Measurements from ENCODE around the gene SLITRK5. TPM values are rescaled to one million over a fixed set of nuclear protein-coding genes. Genes with fewer than 3 reads are reported as not detected.
A peak's percentile ranks its signal among the peaks of the same experiment; 100 is the strongest.

Gene SLITRK5
- total RNA-seq, 4 donors from 2014 or later, result 0.09 TPM; not detected in 3

DNA sequence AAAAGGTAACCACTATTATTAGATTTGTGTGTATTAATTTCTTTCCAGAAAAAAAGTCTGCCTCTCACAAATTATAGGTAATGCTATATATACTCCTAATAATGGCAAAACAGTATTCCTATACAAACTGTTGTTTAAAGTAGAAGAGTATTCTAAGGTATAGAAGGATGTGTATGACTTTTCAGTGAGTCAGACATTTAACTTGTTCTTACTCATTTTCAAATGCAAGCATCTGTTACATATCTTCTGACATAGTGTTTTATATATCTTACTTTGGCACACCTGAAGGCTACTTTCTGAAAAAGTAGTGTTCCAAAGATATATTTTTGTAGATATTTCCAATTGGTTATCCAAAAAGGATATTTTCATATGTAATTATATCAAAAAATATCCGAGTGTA is 3.5 kb upstream of the SLITRK5 start:
- Histone ChIP-seq H3K9me3 (no peaks in the 10 kb centered on the region), H3K4me1 (peaks cover 0 to 18% (median 0%) of the 10 kb centered on the region in 4 donors), H3K36me3 (no peaks in the 10 kb centered on the region), H3K27me3 (peaks cover 0 to 15% of the 10 kb centered on the region in 2 donors), H3K4me3 (no peak overlapping the region), H3K27ac (no peak overlapping the region)
- DNase-seq, result no peak
- no peak for TF ChIP-seq POLR2A (IDR thresholded peaks at IDR 0.05)
- TF ChIP-seq, protein P1, sequence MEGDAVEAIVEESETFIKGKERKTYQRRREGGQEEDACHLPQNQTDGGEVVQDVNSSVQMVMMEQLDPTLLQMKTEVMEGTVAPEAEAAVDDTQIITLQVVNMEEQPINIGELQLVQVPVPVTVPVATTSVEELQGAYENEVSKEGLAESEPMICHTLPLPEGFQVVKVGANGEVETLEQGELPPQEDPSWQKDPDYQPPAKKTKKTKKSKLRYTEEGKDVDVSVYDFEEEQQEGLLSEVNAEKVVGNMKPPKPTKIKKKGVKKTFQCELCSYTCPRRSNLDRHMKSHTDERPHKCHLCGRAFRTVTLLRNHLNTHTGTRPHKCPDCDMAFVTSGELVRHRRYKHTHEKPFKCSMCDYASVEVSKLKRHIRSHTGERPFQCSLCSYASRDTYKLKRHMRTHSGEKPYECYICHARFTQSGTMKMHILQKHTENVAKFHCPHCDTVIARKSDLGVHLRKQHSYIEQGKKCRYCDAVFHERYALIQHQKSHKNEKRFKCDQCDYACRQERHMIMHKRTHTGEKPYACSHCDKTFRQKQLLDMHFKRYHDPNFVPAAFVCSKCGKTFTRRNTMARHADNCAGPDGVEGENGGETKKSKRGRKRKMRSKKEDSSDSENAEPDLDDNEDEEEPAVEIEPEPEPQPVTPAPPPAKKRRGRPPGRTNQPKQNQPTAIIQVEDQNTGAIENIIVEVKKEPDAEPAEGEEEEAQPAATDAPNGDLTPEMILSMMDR (IDR thresholded peaks at IDR 0.05), result no peak

GRCh38 chr13:87669379-87669978 is 1.7 kb upstream of the SLITRK5 start:
- TF ChIP-seq, protein P1 (IDR thresholded peaks at IDR 0.05), result peak in 3 of 6 experiments; percentile 9 to 17 (median 17)
- TF ChIP-seq POLR2A (IDR thresholded peaks at IDR 0.05), result no peak
- peaks cover 0 to 21% of the 10 kb centered on the region in 2 donors for H3K27me3 ChIP-seq
- no peaks in the 10 kb centered on the region for H3K9me3 ChIP-seq
- DNase-seq, result no peak
- H3K36me3 ChIP-seq, result no peaks in the 10 kb centered on the region
- no peak overlapping the region for H3K4me3 ChIP-seq
- H3K4me1 ChIP-seq, result peaks cover 0 to 28% (median 0%) of the 10 kb centered on the region in 4 donors
- no peak overlapping the region for H3K27ac ChIP-seq

GRCh38 chr13:87671753-87672605 is 808 bp downstream of the SLITRK5 start:
- Histone ChIP-seq H3K4me1 (peaks cover 0 to 30% (median 0%) of the 10 kb centered on the region in 4 donors), H3K27ac (no peak overlapping the region), H3K9me3 (no peaks in the 10 kb centered on the region), H3K27me3 (peaks cover 0 to 32% of the 10 kb centered on the region in 2 donors), H3K36me3 (no peaks in the 10 kb centered on the region), H3K4me3 (peak overlapping the region; percentile 14 to 50 (median 40))
- TF ChIP-seq POLR2A (IDR thresholded peaks at IDR 0.05), result no peak
- TF ChIP-seq, protein P1 (IDR thresholded peaks at IDR 0.05), result no peak
- DNase-seq, result peak in 2 of 3 donors; percentile 39 to 44

DNA sequence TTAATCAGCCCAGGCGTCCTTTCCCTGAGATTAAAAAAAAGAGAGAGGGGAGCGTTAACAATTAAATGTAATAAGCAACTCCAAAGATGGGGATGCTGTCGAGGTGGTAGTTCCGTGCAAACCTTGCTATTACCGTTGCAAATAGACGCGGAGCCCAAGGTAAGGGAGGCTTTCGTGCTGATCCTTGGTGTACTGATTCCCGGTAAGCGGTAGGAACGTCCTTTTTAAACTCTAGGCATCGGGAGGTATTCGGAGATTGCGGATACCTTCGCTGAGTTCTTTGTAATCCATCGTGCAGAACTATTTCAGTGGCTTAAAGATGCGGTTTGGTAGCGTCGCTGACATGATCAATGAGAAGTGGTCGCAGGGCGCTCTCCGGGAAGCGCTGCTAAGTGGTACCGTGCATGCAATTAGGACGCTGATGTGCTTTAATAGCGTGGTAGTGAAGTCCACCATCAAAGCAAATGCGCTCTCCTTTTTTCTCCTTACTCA is 3.1 kb downstream of the SLITRK5 start:
- H3K36me3 ChIP-seq, result no peaks in the 10 kb centered on the region
- DNase-seq, result no peak
- peaks cover 0 to 44% of the 10 kb centered on the region in 2 donors for H3K27me3 ChIP-seq
- no peak overlapping the region for H3K4me3 ChIP-seq
- H3K9me3 ChIP-seq, result no peaks in the 10 kb centered on the region
- no peak for TF ChIP-seq POLR2A (IDR thresholded peaks at IDR 0.05)
- TF ChIP-seq, protein P1 (IDR thresholded peaks at IDR 0.05), result no peak
- H3K4me1 ChIP-seq, result peaks cover 0 to 38% (median 0%) of the 10 kb centered on the region in 4 donors
- no peak overlapping the region for H3K27ac ChIP-seq

DNA sequence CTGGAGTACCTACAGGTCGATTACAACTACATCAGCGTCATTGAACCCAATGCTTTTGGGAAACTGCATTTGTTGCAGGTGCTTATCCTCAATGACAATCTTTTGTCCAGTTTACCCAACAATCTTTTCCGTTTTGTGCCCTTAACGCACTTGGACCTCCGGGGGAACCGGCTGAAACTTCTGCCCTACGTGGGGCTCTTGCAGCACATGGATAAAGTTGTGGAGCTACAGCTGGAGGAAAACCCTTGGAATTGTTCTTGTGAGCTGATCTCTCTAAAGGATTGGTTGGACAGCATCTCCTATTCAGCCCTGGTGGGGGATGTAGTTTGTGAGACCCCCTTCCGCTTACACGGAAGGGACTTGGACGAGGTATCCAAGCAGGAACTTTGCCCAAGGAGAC is 4.7 kb downstream of the SLITRK5 start:
- no peak for DNase-seq
- Histone ChIP-seq H3K4me3 (no peak overlapping the region), H3K4me1 (peaks cover 0 to 38% (median 0%) of the 10 kb centered on the region in 4 donors), H3K27ac (no peak overlapping the region), H3K27me3 (peaks cover 0 to 44% of the 10 kb centered on the region in 2 donors), H3K36me3 (no peaks in the 10 kb centered on the region), H3K9me3 (no peaks in the 10 kb centered on the region)
- TF ChIP-seq, protein P1 (IDR thresholded peaks at IDR 0.05), result no peak
- TF ChIP-seq POLR2A (IDR thresholded peaks at IDR 0.05), result no peak
